GM12865 (cell line): ENCODE results near the gene GADD45B.
"Not testable (repeated sequence)": the region's sequence is repeated elsewhere in the genome, so short reads cannot be mapped to it uniquely, and the experiment has no call there.

Experiments
- DNase-seq: peaks from one replicate; pipeline ENCODE4 v3.0.0; 2010; ENCODE audit warnings: low read depth
- H3K4me3 ChIP-seq: 2 replicates; pipeline ENCODE4 v1.5.1; 2011; ENCODE audit warnings: mild to moderate bottlenecking, low read depth, low read length, control low read depth
- CTCF ChIP-seq: IDR thresholded peaks from 2 replicates; pipeline ENCODE4 v1.5.1; 2011; ENCODE audit warnings: low read length, control low read depth, low read depth, inconsistent platforms; ENCODE audit not compliant: insufficient read depth; ENCODE audit errors: missing control alignments

Gene GADD45B

DNA sequence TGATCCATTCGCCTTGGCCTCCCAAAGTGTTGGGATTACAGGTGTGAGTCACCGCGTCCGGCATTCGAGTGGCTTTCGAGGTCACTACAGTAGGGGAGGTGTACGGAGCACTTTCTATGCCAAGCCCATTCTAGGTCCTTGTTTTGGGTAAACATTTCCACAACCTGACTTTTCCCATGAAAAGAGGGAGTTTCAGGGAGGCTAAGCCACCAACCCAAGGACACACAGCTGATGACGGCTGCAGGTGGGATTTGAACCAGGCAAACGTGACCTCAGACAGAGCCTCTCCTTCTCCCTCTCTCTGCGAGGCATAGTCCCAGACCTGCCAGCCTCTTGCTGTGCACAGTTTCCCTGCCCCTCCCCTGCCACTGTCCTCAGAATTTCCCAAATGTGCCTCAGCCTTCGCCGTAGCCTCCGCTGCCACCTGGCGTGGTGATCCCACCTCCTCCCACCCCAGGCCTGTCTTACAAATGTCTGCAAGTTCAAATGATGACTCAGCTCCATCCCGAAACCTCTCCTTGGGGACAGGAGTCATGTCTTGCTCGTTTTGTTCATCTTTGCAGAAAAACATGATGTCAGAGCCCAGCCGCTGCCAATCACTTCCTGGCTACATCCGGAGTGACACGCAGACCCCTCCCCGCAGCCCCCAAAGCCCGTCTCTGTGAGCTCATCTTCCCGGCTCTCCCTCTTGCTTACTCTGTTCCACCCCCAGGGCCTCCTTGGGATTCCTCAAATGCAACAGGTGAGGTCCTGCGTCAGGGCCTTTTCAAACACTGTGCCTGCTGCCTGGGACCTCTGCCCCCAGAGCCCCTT is 6.6 kb upstream of the GADD45B start:
- no peak overlapping the region for H3K4me3 ChIP-seq
- no peak for TF ChIP-seq CTCF
- DNase-seq = peak; percentile 87

DNA sequence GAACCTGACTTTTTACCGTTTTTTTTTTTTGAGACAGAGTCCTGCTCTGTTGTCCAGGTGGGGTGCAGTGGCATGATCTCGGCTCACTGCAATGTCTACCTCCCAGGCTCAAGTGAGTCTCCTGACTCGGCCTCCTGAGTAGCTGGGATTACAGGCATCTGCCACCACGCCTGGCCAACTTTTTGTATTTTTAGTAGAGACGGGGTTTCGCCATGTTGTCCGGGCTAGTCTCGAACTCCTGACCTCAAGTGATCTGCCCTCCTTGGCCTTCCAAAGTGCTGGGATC is 6.1 kb upstream of the GADD45B start:
- not testable (repeated sequence) for H3K4me3 ChIP-seq

GRCh38 chr19:2474232-2475017 is 1.5 kb upstream of the GADD45B start:
- peak; percentile 88 for TF ChIP-seq CTCF
- H3K4me3 ChIP-seq = peak overlapping the region; percentile 98
- DNase-seq = peak; percentile 92

More for the DNA sequence above, 6.1 kb upstream of the GADD45B start:
- not testable (repeated sequence) for DNase-seq

GRCh38 chr19:2475018-2475701 is 767 bp upstream of the GADD45B start:
- H3K4me3 ChIP-seq = peak overlapping the region; percentile 98
- DNase-seq = peak; percentile 83
- TF ChIP-seq CTCF = no peak

- TF ChIP-seq CTCF = no peak
- peak overlapping the region; percentile 98 for H3K4me3 ChIP-seq
- DNase-seq = peak; percentile 70
Measured at GRCh38 chr19:2476451-2477140, 669 bp downstream of the GADD45B start.

- no peak for TF ChIP-seq CTCF
- H3K4me3 ChIP-seq = peak overlapping the region; percentile 98
- DNase-seq = no peak
Measured at GRCh38 chr19:2477141-2477710, 1.3 kb downstream of the GADD45B start.
